Progenitor cell of endocrine pancreas (in vitro differentiated cells): ENCODE results near the gene TRAF7. TPM values are rescaled to one million over a fixed set of nuclear protein-coding genes. Genes with fewer than 3 reads are reported as not detected.
A peak's percentile ranks its signal among the peaks of the same experiment; 100 is the strongest.

Experiments
- DNase-seq: peaks from one replicate; pipeline ENCODE4 v3.0.0; 2021; ENCODE audit warnings: low spot score; ENCODE audit not compliant: unreplicated experiment
- H3K27ac Mint-ChIP-seq: 2 replicates; pipeline ENCODE4 v1.8.0; 2021; ENCODE audit warnings: mild to moderate bottlenecking, moderate library complexity, mixed read lengths
- H3K27me3 Mint-ChIP-seq: 2 replicates; pipeline ENCODE4 v1.8.0; 2021; ENCODE audit warnings: mixed read lengths
- H3K36me3 Mint-ChIP-seq: 2 replicates; pipeline ENCODE4 v1.8.0; 2022; ENCODE audit warnings: mixed read lengths; ENCODE audit not compliant: insufficient read depth
- H3K4me1 Mint-ChIP-seq: 2 replicates; pipeline ENCODE4 v1.8.0; 2021; ENCODE audit warnings: low read depth, mixed read lengths
- H3K4me3 Mint-ChIP-seq: 2 replicates; pipeline ENCODE4 v1.8.0; 2021; ENCODE audit warnings: low read depth, mild to moderate bottlenecking, moderate library complexity, mixed read lengths
- H3K9me3 Mint-ChIP-seq: 2 replicates; pipeline ENCODE4 v1.8.0; 2021; ENCODE audit warnings: low read depth, mixed read lengths
- CTCF ChIP-seq: fragments of 200-600 bp; sonication (generic); IDR thresholded peaks from one replicate; pipeline ENCODE4 v1.5.0; 2021; ENCODE audit warnings: antibody characterized with exemption, mild to moderate bottlenecking; ENCODE audit not compliant: unreplicated experiment
- total RNA-seq: library from RNA; stranded (reverse); gene quantifications from 2 replicates; pipeline ENCODE4 v1.2.1, GENCODE V29; 2021

TRAF7 gene
- total RNA-seq, 1 donor from 2014 or later = 85.2 TPM

DNA sequence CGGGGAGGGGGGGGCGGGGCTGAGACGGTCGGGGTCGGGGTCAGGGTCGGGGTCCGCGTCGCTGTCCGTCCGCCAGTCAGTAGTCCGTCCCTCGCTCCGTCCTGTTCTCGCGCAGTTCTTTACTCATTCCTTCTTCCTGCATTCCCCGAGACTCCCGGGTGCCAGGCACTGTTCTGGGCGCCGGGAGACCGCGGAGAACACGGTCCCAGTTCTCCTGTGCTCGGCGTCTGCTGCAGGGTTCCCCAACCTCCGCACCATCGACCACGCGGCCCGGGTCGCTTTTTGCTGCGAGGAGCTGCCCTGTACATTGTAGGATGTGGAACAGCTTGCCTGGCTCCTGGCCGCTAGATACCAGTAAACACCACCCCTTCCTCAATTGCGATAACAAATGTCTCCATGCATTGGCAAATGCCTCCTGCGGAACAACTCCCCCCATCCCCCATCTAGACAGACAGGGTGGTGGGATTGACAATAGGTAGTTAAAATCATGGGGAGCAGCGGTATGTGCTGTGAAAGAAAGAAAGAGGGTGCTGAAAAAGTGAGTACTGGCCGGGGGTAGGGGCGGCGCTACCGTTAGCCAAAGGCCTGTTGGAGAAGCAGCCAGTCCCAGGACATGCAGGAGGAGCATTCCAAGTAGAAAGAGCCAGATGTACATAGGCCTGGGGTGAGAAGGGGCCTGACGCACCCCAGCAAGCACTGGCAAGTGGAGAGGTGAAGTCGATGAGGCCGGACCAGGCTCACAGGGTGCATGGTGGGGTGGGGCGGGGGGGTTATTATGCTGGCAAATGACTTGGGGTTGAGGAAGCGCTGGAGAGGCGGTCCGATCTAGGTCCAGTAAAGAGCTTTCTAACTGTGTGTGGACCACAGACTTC, 631 bp downstream of the TRAF7 start:
- Mint-ChIP-seq H3K4me3 (peak overlapping the region; percentile 97), H3K36me3 (peaks cover 3% of the 10 kb centered on the region), H3K27ac (peak overlapping the region; percentile 95), H3K4me1 (peaks cover 41% of the 10 kb centered on the region), H3K9me3 (no peaks in the 10 kb centered on the region), H3K27me3 (no peaks in the 10 kb centered on the region)
- no peak for DNase-seq
- no peak for TF ChIP-seq CTCF

GRCh38 chr16:2156849-2157224, 1.3 kb downstream of the TRAF7 start:
- peak overlapping the region; percentile 95 for H3K27ac Mint-ChIP-seq
- no peak for TF ChIP-seq CTCF
- no peaks in the 10 kb centered on the region for H3K36me3 Mint-ChIP-seq
- H3K4me1 Mint-ChIP-seq = peaks cover 38% of the 10 kb centered on the region
- H3K27me3 Mint-ChIP-seq = no peaks in the 10 kb centered on the region
- no peaks in the 10 kb centered on the region for H3K9me3 Mint-ChIP-seq
- DNase-seq = no peak
- peak overlapping the region; percentile 97 for H3K4me3 Mint-ChIP-seq

GRCh38 chr16:2157480-2158261, 2.1 kb downstream of the TRAF7 start:
- Mint-ChIP-seq H3K9me3 (no peaks in the 10 kb centered on the region), H3K4me3 (peak overlapping the region; percentile 97), H3K27me3 (no peaks in the 10 kb centered on the region), H3K36me3 (no peaks in the 10 kb centered on the region), H3K4me1 (peaks cover 37% of the 10 kb centered on the region), H3K27ac (no peak overlapping the region)
- no peak for DNase-seq
- TF ChIP-seq CTCF = no peak

DNA sequence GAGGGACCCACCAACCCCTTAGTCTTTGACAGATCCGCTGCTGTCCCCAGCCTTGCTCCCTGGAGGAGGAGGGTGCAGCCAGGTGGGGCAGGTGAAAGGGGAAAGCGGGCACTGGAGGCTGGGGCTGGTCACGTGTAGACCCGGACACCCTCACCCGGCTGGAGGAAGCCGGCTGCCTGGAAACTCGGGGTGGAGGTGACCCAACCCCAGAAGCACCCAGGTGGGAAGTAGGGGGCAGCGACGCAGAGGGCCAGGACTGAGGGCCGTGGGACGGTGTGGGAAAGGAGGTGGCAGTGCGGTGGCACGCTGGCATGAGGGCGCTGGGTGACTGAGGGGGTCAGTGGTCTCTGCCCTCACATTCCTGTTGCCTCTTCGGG, 2.7 kb downstream of the TRAF7 start:
- TF ChIP-seq CTCF = no peak
- Mint-ChIP-seq H3K9me3 (no peaks in the 10 kb centered on the region), H3K36me3 (no peaks in the 10 kb centered on the region), H3K4me1 (peaks cover 34% of the 10 kb centered on the region), H3K27me3 (no peaks in the 10 kb centered on the region), H3K27ac (no peak overlapping the region), H3K4me3 (peak overlapping the region; percentile 97)
- no peak for DNase-seq

- Mint-ChIP-seq H3K36me3 (no peaks in the 10 kb centered on the region), H3K9me3 (no peaks in the 10 kb centered on the region), H3K27ac (peak overlapping the region; percentile 37), H3K27me3 (no peaks in the 10 kb centered on the region), H3K4me3 (no peak overlapping the region), H3K4me1 (peaks cover 25% of the 10 kb centered on the region)
- no peak for TF ChIP-seq CTCF
- DNase-seq = no peak
These were observed 3.7 kb downstream of the TRAF7 start for GRCh38 chr16:2159175-2159838.
